T-helper 22 cell (primary cell): Measurements from ENCODE around the gene SBF2.
A peak's percentile ranks its signal among the peaks of the same experiment; 100 is the strongest.

ENCODE experiments used
- DNase-seq: peaks from one replicate; pipeline ENCODE4 v3.0.0-alpha.2; 2020; ENCODE audit warnings: low read depth

SBF2 gene

DNA sequence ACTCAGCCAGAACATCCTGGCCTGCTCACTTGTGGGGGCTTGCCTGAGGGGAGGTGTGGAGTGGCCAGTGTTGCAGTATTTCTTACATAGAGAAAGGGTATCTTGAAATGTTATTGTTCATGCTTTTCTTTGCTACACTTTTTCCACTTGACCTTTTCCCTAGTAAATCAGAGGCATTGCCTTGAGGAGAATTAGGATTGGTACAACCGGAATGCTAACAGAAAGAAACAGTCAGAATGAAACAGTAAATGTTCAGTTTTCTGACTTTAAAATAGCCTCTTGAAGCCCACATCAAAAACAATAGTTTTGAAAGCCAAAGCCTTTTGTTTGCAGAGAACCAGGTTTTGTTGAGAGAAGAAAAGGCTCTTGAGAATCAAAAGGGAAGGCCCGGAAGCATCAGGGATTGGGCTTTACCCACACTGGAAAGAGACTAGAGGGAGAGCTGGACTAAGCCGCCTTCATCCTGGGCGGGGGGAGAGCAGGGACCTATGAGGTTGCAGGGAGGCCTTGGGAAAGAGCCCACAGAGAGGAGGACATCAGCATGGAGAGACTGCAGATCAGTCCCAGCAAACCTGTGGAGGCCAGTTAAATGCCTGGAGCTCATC is 23.2 kb upstream of the SBF2 start:
- no peak for DNase-seq

DNA sequence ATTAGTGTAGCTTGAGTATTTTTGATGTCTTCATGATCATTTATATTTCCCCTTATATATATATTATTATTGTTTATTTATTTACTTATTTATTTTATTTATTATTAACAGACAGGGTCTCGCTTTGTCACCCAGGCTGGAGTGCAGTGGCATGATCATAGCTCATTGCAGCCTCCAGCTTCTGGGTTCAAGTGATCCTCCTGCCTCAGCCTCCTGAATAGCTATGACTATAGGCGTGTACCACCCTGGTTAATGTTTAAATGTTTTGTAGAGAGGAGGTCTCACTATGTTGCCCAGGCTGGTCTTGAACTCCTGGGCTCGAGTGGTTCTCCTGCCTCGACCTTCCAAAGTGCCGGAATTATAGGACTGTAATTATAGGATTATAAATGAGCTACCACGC is 21.1 kb upstream of the SBF2 start:
- DNase-seq = no peak

DNA sequence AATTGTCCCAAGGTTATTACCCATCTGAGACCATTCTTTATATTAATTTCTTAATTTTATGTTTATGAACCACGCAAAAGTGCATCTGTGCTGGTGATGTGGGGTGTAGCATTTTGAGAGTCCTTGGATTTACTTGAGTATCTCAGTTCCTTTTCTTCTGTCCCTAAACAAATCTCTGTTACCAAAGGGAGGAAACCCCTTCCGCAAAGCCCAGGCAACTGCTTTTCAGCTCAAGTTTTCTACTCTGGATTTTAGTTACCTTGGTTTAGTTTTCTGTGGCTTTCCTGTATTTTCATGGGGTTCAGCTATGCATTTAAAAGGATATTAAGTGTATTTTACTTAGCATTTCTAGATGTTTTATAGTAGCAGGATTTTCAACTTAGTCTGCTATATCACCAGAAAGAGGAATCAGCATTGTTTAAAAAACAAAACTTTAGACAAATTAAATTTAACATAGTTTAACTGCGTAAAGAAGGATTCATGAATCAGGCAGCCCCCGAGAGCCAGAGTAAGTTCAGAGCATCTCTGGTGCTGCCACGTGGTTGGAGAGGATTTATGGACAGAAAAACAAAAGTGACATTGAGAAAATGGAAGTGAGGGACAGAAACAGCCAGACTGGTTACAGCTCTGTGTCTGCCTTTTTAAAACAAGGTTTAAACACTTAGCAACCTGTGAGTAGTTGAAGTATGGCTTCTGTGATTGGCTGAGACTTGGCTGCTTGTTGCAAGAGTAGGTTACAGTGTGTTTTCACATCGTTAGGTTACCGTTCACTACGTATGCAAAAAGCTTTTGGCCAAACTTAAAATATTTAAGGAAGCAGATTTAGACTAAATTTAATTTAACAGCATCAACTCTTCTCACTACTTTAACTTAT is 20.4 kb upstream of the SBF2 start:
- DNase-seq = no peak

DNA sequence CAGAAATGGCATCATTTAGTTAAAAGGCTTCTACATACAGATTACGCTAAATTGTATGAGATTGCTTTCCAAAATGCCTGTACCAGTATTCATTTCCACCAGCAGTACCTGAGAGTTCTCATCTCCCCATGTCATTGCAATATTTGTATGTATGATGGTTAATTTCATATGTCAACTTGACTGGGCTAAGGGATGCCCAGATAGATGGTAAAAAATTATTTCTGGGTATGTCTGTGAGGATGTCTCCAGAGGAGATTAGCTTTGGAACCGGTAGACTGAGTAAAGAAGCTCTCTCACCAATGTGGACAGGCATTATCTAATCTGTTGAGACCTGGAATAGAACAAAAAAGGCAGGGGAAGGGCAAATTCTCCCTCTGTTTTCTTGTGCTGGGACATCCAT is 17.8 kb upstream of the SBF2 start:
- DNase-seq = no peak

DNA sequence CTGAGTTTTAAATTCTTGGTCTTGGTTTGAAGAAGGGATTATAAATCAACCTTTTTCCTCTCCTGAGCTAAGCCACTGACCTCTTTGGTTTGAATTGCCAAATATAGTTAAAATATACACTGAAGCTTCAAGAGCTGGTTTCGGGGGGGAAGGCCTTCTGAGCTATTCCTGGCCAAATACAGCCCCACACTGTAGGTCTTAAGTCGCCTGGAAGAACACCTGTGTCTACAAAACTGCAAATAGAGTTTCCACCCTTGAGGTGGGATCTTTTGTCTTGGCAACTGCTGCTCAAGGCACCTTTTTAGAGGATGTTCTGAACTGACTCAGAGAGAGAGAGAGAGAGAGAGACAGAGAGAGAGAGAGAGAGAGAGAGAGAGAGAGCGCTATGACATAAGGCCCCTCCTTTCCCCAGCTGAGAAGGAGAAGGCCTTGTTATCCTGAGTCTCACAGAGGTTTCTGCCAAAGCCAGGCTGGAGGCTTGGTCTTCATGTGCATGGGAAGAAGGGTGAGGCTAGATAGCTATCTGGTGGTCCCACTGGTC is 16.4 kb upstream of the SBF2 start:
- DNase-seq = no peak

GRCh38 chr11:10309163-10310093 is 15.4 kb upstream of the SBF2 start:
- no peak for DNase-seq

GRCh38 chr11:10308201-10308954 is 14.4 kb upstream of the SBF2 start:
- no peak for DNase-seq

GRCh38 chr11:10307400-10308200 is 13.6 kb upstream of the SBF2 start:
- peak; percentile 62 for DNase-seq

GRCh38 chr11:10307022-10307399 is 13.0 kb upstream of the SBF2 start:
- no peak for DNase-seq

DNA sequence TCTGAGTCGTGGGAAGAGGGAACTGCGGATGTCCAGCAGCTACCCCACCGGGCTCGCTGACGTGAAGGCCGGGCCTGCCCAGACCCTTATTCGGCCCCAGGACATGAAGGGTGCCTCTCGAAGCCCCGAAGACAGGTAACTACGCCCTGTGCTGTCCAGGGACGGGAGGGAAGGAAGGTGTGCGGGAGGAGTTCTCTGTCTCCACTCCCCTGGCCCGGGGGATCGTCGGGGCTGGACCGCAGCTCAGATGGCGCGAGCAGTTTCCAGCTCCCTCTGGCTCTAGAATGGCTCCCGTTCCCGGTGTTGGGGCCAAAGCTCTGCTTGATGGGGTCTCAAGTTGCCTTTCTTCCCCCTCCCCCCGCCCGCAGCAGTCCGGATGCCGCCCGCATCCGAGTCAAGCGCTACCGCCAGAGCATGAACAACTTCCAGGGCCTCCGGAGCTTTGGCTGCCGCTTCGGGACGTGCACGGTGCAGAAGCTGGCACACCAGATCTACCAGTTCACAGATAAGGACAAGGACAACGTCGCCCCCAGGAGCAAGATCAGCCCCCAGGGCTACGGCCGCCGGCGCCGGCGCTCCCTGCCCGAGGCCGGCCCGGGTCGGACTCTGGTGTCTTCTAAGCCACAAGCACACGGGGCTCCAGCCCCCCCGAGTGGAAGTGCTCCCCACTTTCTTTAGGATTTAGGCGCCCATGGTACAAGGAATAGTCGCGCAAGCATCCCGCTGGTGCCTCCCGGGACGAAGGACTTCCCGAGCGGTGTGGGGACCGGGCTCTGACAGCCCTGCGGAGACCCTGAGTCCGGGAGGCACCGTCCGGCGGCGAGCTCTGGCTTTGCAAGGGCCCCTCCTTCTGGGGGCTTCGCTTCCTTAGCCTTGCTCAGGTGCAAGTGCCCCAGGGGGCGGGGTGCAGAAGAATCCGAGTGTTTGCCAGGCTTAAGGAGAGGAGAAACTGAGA is 12.2 kb upstream of the SBF2 start:
- DNase-seq = no peak

DNA sequence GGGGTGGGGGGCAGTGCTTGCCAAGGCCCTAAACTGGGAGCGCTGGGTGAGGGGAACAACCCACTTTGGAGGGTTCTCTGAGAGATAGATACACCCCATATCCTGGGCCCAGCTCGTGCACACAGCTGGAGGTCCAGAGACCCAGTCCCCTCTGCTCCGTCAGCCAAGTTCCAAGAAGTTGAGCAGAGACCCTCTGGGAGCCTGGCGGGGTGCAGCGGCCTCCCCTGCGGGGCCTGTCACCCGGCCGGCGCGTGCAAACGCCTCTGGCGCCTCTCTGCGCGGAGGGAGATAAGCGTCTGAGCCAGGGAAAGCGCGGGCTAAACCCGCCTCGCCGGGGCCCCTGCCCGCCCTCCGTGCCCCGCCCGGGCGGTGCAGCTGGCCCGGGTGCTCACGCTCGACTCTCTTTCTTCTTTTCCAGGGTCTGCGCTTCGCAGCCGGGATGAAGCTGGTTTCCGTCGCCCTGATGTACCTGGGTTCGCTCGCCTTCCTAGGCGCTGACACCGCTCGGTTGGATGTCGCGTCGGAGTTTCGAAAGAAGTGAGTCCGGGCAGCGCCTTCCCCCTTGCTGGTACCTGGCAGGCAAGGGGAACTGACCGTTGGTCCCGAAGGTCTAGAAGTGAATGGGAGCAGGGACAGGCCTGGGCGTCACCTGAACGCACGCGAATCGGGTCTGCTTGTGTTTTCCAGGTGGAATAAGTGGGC is 11.4 kb upstream of the SBF2 start:
- DNase-seq = no peak

GRCh38 chr11:10304495-10305261 is 10.7 kb upstream of the SBF2 start, which contains the start of gene ADM:
ADM (plus strand) TSS chr11:10305073; CDS start chr11:10305701, 628 bp downstream.
- no peak for DNase-seq

DNA sequence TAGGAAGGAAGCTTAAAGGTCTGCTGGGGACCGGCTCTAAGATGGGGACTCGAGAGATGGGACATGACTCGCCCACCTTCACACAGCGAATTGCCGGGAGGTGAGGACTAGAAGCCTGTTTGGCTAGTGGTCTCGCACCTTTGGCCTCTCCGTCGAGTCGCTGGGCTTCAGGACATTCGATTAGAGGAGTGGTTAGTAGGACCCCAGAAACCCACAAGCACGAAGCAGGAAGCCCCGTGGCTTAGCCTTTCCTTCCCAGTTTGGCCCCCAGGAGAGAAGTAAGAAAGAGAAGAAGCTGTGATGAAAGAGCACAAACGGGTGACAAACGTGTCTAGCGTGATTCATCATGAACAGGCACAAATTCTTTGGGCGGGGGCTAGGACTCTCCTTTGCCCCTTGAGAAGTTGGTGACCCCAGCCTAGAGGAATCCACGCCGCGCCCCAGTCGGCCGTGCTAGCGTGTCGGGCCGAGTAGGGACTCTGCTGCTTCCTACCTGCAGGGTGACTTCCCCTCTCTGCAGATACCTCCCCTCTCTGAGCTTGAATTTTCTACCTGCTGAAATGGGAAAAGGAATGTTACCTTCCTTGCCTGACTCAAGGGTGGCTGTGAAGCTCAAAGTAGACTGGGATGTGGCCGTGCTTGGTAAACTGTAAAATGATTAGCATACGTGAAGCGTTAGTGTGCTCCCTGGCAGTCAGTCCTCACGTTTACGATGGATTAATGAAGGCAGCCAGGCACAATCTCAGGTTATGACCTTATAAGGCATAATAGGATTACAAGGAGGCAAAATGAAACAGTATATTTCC is 9.7 kb upstream of the SBF2 start:
- DNase-seq = no peak

DNA sequence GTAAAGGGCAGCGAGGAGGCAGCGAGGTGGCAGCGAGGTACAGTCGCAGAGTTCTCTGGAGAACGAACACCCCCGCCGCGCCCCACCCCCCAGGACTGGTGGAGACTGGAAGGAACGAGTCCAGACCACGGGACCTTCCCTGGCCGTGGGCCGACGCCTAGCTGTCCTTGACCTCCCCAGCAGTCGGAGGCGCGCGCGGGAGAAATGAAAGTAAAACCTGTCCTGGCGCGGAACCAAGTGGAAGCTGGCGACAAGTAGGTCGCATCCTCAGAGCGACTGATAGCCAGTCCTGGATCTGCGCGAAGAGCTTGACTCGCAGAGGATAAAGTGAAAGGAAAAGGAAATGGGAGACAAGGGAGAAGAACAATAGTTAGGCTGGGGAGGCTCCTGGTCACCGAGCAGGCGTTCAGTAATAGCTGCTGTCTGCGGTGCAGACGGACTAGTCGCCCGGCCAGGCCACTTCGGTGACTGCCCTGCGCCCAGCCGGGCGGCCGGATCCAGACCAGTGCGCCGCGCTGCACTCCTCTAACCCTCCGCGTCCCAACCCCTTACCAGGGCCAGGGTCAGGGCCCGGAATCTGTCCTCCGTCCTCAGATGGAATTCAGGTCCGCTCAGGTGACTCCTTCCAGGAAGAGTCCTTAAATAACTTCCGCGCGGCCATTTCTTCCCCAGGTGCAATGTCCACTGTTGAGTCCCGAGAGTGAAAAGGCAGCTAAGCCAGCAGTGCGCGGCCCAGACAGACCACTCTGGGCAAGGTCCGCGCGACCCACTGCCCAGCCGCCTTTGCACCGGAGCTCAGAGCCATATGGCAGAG is 8.9 kb upstream of the SBF2 start:
- peak; percentile 50 for DNase-seq

GRCh38 chr11:10302359-10302743 is 8.3 kb upstream of the SBF2 start:
- DNase-seq = no peak

GRCh38 chr11:10301656-10302358 is 7.8 kb upstream of the SBF2 start:
- DNase-seq = no peak
